HepG2 (cell line): ENCODE data around the gene CTF1. TPM values are rescaled to one million over a fixed set of nuclear protein-coding genes. Genes with fewer than 3 reads are reported as not detected.

ENCODE experiments used
- ATAC-seq: fragments of 200-7000 bp; cut with Tn5 transposase; 3 replicates; pipeline ENCODE4 v1.9.1; 2020; ENCODE audit warnings: mild to moderate bottlenecking, moderate library complexity
- BruUV-seq: library from RNA; stranded (reverse); fragments of 400-500 nt; replicated peaks from 2 replicates; lab custom pipeline; 2021; lab: Mats Ljungman, UMichigan
- CTCF ChIA-PET: fragments of 300-600 bp; formaldehyde crosslinking; extraction: SDS; loops from one replicate; lab custom pipeline; 2021; ENCODE audit warnings: low total read pairs, inconsistent platforms, low intra/inter-chr PET ratio; lab: Yijun Ruan, JAX
- POLR2A ChIA-PET: fragments of 350-600 bp; sonication (Branson Sonifier 250); formaldehyde crosslinking; loops from one replicate; lab custom pipeline; 2020; ENCODE audit warnings: antibody characterized with exemption, inconsistent platforms; lab: Yijun Ruan, JAX
- DNase-seq: peaks from one replicate; pipeline ENCODE4 v3.0.0-alpha.2; 2015; ENCODE audit warnings: low spot score
- FAIRE-seq: peaks from 3 replicates; lab custom pipeline; 2011; peaks lifted over from hg19 to GRCh38; lab: Jason Lieb, UNC
- H2AFZ ChIP-seq: one replicate; pipeline ENCODE4 v1.6.1; 2011; ENCODE audit warnings: low read length, inconsistent platforms
- H3K27ac ChIP-seq: fragments of 300-600 bp; 3 replicates; pipeline ENCODE4 v1.8.0; 2011; ENCODE audit warnings: mixed run types, mild to moderate bottlenecking, mixed read lengths, low read length, inconsistent platforms; ENCODE audit not compliant: insufficient read depth; ENCODE audit errors: extremely low read length
- H3K27me3 ChIP-seq, 2 experiments: fragments of 200-600 bp in 1 of 2; 2 replicates in 1 of 2; 3 replicates in 1 of 2; pipeline versions ENCODE4 v1.6.0 to v1.8.0; 2011; ENCODE audit warnings: low read length in 2 of 2, mild to moderate bottlenecking in 2 of 2, moderate library complexity in 2 of 2, inconsistent platforms in 1 of 2; ENCODE audit not compliant: insufficient read depth in 2 of 2, control insufficient read depth in 1 of 2
- H3K36me3 ChIP-seq, 2 experiments: fragments of 200-600 bp in 1 of 2; replicated peaks in 1 of 2; 2 replicates in 1 of 2; 3 replicates in 1 of 2; pipeline versions ENCODE4 v1.5.1 to v1.8.0; 2011; ENCODE audit warnings: low read length in 2 of 2, inconsistent platforms in 1 of 2; ENCODE audit not compliant: insufficient read depth in 2 of 2, control insufficient read depth in 1 of 2
- H3K4me1 ChIP-seq: 2 replicates; pipeline ENCODE4 v1.5.1; 2012; ENCODE audit warnings: low read length, inconsistent platforms; ENCODE audit not compliant: insufficient read depth
- H3K4me2 ChIP-seq: 2 replicates; pipeline ENCODE4 v1.6.0; 2011; ENCODE audit warnings: low read depth, low read length, inconsistent platforms
- H3K4me3 ChIP-seq, 3 experiments: fragments of 200-600 bp in 1 of 3; sonication (generic), shearing (Covaris generic) in 1 of 3; replicated peaks in 1 of 3; 2 replicates each; pipeline ENCODE4 v1.5.1; 2011 to 2016; ENCODE audit warnings: low read length in 3 of 3, inconsistent platforms in 2 of 3, low read depth in 2 of 3, mild to moderate bottlenecking in 2 of 3, control low read depth in 1 of 3, mixed read lengths in 1 of 3; ENCODE audit not compliant: insufficient read depth in 1 of 3
- H3K79me2 ChIP-seq: one replicate; pipeline ENCODE4 v1.6.1; 2011; ENCODE audit warnings: low read length, inconsistent platforms; ENCODE audit not compliant: insufficient read depth
- H3K9ac ChIP-seq: 2 replicates; pipeline ENCODE4 v1.6.0; 2011; ENCODE audit warnings: mild to moderate bottlenecking, low read depth, low read length, inconsistent platforms; ENCODE audit not compliant: insufficient read depth
- H3K9me3 ChIP-seq: 2 replicates; pipeline ENCODE4 v1.5.1; 2012; ENCODE audit warnings: mild to moderate bottlenecking, low read length
- H4K20me1 ChIP-seq: 2 replicates; pipeline ENCODE4 v1.6.0; 2011; ENCODE audit warnings: inconsistent platforms, mild to moderate bottlenecking, low read length, moderate library complexity; ENCODE audit not compliant: insufficient read depth
- ASH2L ChIP-seq: fragments of 300-600, 200-600 bp; sonication (generic); IDR thresholded peaks from 2 replicates; pipeline ENCODE4 v1.7.0; 2017; ENCODE audit warnings: low read depth, mild to moderate bottlenecking, moderate library complexity, mixed read lengths, low read length; ENCODE audit not compliant: insufficient read length
- FOXP4 ChIP-seq: sonication (generic); formaldehyde crosslinking; IDR thresholded peaks from 2 replicates; pipeline ENCODE4 v1.4.0; 2020; ENCODE audit warnings: missing genetic modification reagents
- HDAC1 ChIP-seq: sonication (generic); formaldehyde crosslinking; IDR thresholded peaks from 2 replicates; pipeline ENCODE4 v1.5.1; 2020; ENCODE audit warnings: mild to moderate bottlenecking, missing genetic modification reagents
- NFYB ChIP-seq: sonication (generic); formaldehyde crosslinking; IDR thresholded peaks from 2 replicates; pipeline ENCODE4 v1.4.0; 2020; ENCODE audit warnings: missing genetic modification reagents
- RFX1 ChIP-seq: fragments of 450-650 bp; IDR thresholded peaks from 2 replicates; pipeline ENCODE4 v1.6.1; 2017
- SUZ12 ChIP-seq: fragments of 150-350 bp; IDR thresholded peaks from 2 replicates; pipeline ENCODE4 v1.6.1; 2014; ENCODE audit warnings: low read depth, low read length
- ZNF280B ChIP-seq: sonication (generic); formaldehyde crosslinking; IDR thresholded peaks from 2 replicates; pipeline ENCODE4 v1.5.0; 2020; ENCODE audit warnings: missing genetic modification reagents, mild to moderate bottlenecking, borderline replicate concordance
- ZNF572 ChIP-seq: sonication (generic); formaldehyde crosslinking; IDR thresholded peaks from 2 replicates; pipeline ENCODE4 v1.5.1; 2020; ENCODE audit warnings: mild to moderate bottlenecking, missing genetic modification reagents
- ZNF672 ChIP-seq: sonication (generic); formaldehyde crosslinking; IDR thresholded peaks from 2 replicates; pipeline ENCODE4 v1.8.1; 2022; ENCODE audit warnings: missing genetic modification reagents
- ZNF737 ChIP-seq: sonication (generic); formaldehyde crosslinking; IDR thresholded peaks from 2 replicates; pipeline ENCODE4 v1.5.0; 2020; ENCODE audit warnings: missing genetic modification reagents, mild to moderate bottlenecking, borderline replicate concordance
- ZNF773 ChIP-seq: sonication (generic); formaldehyde crosslinking; IDR thresholded peaks from 2 replicates; pipeline ENCODE4 v1.4.0; 2020; ENCODE audit warnings: missing genetic modification reagents, borderline replicate concordance
- ZSCAN30 ChIP-seq: sonication (generic); formaldehyde crosslinking; IDR thresholded peaks from 2 replicates; pipeline ENCODE4 v1.5.0; 2020; ENCODE audit warnings: mild to moderate bottlenecking, missing genetic modification reagents
- WGBS: methylation state at CpG from one replicate; pipeline ENCODE4 v1.1.6; 2017; ENCODE audit warnings: low lambda C conversion rate; 5-methylcytosine and 5-hydroxymethylcytosine counted together
- in situ Hi-C: cut with HindIII; loops from 2 replicates; pipeline ENCODE4 v1.10.0; 2017; ENCODE audit warnings: low pct_unique_long_range_greater_than_20kb; ENCODE audit not compliant: extremely low pct_ligation_motif_present
- intact Hi-C: fragments of 100-400 bp; cut with micrococcal nuclease; formaldehyde crosslinking; loops from one replicate; pipeline ENCODE4 v1.10.0; 2022; ENCODE audit not compliant: unreplicated experiment
- polyA plus RNA-seq, 8 experiments: library from polyadenylated mRNA; depleted of rRNA in 3 of 8; stranded (reverse) in 7 of 8; unstranded in 1 of 8; fragments of >200 nt; fragmentation: Illumina TruSeq in 4 of 8; extraction: Trizol in 4 of 8; gene quantifications; 2 replicates each; pipeline versions ENCODE4 v1.2.1 to v1.2.3, GENCODE V29; 2011 to 2016; ENCODE audit warnings: low read depth in 4 of 8, missing spikeins in 1 of 8, mixed read lengths in 1 of 8; ENCODE audit not compliant: insufficient read depth in 1 of 8
- total RNA-seq, 5 experiments: library from RNA; depleted of rRNA; stranded (reverse); fragments of >200 nt; fragmentation: Illumina TruSeq; extraction: Trizol; gene quantifications; 2 replicates each; pipeline ENCODE4 v1.2.3, GENCODE V29; 2016; ENCODE audit warnings: low read depth in 1 of 5
- TF ChIP-seq, protein P1 (sequence below): sonication (generic); formaldehyde crosslinking; IDR thresholded peaks from 2 replicates; pipeline ENCODE4 v1.5.1; 2020; ENCODE audit warnings: mild to moderate bottlenecking, missing genetic modification reagents, borderline replicate concordance

The CTF1 gene
- total and polyA plus RNA-seq, 2 of the 13 experiments (the other 11 are each of a cell fraction or from before 2014, with no cell fraction given), result 0.13 to 1.8 TPM

- TF ChIP-seq ZNF672 (CRISPR knock-in tag) (no peak), ZNF773 (CRISPR knock-in tag) (no peak), SUZ12 (no peak), ZNF280B (CRISPR knock-in tag) (no peak), ZNF572 (CRISPR knock-in tag) (no peak)
These were observed 51.1 kb downstream of the CTF1 start (continued) for GRCh38 chr16:30947541-30947858.

DNA sequence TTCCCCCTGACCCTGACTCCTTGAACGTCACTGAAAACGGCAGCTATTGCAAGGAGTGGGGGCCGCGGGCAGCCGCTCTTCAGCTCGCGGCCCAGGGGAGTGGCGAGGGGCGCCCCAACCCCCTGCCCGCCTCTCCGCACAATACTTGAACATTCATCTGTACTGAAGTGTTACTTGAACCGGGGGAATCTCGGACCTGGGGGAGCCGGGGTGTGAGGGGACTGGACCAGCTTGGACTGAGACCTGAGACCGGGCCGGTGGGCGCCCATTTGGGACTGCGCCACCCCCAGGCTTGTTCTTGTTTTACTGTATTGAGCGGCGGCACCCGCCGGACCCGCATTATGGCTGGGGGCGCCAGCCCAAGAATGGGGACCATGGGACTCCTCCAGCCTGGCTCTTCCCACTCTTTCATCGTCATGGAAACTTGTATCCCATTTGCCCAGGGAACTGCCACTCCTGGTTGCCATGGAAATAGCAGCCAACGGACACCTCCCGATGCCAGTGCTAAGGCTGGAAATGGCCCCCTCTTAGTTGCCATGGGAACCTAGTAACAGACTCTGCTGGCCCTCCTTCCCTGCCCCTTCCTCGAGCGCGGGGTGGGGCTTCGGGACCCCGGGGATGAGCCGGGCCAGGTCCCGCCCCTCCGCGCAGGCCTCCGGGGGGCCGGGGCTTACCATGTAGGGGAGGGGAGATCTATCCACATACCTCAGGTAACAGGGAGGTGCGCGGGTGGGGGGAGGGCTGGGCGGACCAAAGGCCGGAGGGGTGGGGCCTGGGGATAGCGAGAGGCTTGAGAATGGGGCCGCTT, 51.6 kb downstream of the CTF1 start:
- Histone ChIP-seq H3K9me3 (no peaks in the 10 kb centered on the region), H4K20me1 (no peaks in the 10 kb centered on the region), H3K9ac (peak overlapping the region; percentile 91; the same call in 1 of the 2 replicates), H3K79me2 (peaks cover 5% of the 10 kb centered on the region), H3K36me3 (peaks cover 4 to 14% of the 10 kb centered on the region in 2 experiments; a peak in 4 of 5 replicates), H3K4me3 (peak overlapping the region; percentile 74 to 93 (median 88); a peak in 5 of 6 replicates), H3K27me3 (no peaks in the 10 kb centered on the region; a peak in 1 of 5 replicates), H3K4me2 (peak overlapping the region; percentile 98), H3K27ac (peak overlapping the region; percentile 74), H2AFZ (no peak overlapping the region), H3K4me1 (peaks cover 26% of the 10 kb centered on the region)
- intact Hi-C loops (loop anchor here (1.0 kb wide), 1 partner anchor 26 kb away; no protein-coding TSS in a partner anchor), in situ Hi-C loops (no loop called here)
- POLR2A ChIA-PET, result no interaction called here
- DNase-seq (peak; percentile 82), ATAC-seq (peak; percentile 19), FAIRE-seq (peak; percentile 54)
- 77% methylated on average over 39 of the region's 44 CpGs for WGBS
- BruUV-seq, result no TSS peak
- CTCF ChIA-PET, result no interaction called here
- TF ChIP-seq ZNF737 (no peak), NFYB (CRISPR knock-in tag) (peak; percentile 74), HDAC1 (CRISPR knock-in tag) (0 out of 2 replicates have a peak, but pooled peaks have one; percentile 15), ASH2L (peak; percentile 14), RFX1 (peak; percentile 95), ZSCAN30 (CRISPR knock-in tag) (no peak), FOXP4 (CRISPR knock-in tag) (no peak)
- TF ChIP-seq, protein P1, sequence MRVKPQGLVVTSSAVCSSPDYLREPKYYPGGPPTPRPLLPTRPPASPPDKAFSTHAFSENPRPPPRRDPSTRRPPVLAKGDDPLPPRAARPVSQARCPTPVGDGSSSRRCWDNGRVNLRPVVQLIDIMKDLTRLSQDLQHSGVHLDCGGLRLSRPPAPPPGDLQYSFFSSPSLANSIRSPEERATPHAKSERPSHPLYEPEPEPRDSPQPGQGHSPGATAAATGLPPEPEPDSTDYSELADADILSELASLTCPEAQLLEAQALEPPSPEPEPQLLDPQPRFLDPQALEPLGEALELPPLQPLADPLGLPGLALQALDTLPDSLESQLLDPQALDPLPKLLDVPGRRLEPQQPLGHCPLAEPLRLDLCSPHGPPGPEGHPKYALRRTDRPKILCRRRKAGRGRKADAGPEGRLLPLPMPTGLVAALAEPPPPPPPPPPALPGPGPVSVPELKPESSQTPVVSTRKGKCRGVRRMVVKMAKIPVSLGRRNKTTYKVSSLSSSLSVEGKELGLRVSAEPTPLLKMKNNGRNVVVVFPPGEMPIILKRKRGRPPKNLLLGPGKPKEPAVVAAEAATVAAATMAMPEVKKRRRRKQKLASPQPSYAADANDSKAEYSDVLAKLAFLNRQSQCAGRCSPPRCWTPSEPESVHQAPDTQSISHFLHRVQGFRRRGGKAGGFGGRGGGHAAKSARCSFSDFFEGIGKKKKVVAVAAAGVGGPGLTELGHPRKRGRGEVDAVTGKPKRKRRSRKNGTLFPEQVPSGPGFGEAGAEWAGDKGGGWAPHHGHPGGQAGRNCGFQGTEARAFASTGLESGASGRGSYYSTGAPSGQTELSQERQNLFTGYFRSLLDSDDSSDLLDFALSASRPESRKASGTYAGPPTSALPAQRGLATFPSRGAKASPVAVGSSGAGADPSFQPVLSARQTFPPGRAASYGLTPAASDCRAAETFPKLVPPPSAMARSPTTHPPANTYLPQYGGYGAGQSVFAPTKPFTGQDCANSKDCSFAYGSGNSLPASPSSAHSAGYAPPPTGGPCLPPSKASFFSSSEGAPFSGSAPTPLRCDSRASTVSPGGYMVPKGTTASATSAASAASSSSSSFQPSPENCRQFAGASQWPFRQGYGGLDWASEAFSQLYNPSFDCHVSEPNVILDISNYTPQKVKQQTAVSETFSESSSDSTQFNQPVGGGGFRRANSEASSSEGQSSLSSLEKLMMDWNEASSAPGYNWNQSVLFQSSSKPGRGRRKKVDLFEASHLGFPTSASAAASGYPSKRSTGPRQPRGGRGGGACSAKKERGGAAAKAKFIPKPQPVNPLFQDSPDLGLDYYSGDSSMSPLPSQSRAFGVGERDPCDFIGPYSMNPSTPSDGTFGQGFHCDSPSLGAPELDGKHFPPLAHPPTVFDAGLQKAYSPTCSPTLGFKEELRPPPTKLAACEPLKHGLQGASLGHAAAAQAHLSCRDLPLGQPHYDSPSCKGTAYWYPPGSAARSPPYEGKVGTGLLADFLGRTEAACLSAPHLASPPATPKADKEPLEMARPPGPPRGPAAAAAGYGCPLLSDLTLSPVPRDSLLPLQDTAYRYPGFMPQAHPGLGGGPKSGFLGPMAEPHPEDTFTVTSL (CRISPR knock-in tag), result no peak
